Measurements from ENCODE around the gene WDFY4. TPM values are rescaled to one million over a fixed set of nuclear protein-coding genes. Genes with fewer than 3 reads are reported as not detected.

Gene WDFY4
- total RNA-seq, 1 donor from 2014 or later, result 26.5 TPM

DNA sequence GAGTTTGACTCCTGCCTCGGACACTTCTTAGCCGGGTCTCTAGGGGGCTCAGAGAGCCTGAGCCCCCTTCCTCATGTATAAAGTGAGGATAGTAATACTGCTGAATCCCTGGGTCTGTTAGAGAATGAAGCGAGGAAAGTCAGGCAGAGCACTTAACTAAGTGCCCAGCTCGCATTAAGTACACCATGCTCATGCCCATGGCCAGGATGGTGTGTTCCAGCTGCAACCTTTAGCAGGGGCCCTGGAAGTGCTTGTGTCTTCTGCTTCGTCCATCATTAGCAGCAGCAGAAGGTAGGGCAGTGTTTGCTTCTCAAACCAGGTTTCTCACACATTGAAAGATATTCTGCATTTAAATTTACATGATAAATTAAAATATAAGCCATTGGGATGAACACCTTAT is 27.3 kb upstream of the WDFY4 start:
- Histone ChIP-seq H3K27ac (no peak overlapping the region), H3K36me3 (no peaks in the 10 kb centered on the region), H3K27me3 (no peaks in the 10 kb centered on the region), H3K4me1 (peaks cover 8% of the 10 kb centered on the region), H3K4me3 (no peak overlapping the region), H3K9me3 (no peaks in the 10 kb centered on the region)
- TF ChIP-seq, protein P1, sequence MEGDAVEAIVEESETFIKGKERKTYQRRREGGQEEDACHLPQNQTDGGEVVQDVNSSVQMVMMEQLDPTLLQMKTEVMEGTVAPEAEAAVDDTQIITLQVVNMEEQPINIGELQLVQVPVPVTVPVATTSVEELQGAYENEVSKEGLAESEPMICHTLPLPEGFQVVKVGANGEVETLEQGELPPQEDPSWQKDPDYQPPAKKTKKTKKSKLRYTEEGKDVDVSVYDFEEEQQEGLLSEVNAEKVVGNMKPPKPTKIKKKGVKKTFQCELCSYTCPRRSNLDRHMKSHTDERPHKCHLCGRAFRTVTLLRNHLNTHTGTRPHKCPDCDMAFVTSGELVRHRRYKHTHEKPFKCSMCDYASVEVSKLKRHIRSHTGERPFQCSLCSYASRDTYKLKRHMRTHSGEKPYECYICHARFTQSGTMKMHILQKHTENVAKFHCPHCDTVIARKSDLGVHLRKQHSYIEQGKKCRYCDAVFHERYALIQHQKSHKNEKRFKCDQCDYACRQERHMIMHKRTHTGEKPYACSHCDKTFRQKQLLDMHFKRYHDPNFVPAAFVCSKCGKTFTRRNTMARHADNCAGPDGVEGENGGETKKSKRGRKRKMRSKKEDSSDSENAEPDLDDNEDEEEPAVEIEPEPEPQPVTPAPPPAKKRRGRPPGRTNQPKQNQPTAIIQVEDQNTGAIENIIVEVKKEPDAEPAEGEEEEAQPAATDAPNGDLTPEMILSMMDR (IDR thresholded peaks at IDR 0.05), result no peak
- intact Hi-C loops (cut with DNase I), result no loop called here
- ATAC-seq, result no peak
- DNase-seq, result no peak

DNA sequence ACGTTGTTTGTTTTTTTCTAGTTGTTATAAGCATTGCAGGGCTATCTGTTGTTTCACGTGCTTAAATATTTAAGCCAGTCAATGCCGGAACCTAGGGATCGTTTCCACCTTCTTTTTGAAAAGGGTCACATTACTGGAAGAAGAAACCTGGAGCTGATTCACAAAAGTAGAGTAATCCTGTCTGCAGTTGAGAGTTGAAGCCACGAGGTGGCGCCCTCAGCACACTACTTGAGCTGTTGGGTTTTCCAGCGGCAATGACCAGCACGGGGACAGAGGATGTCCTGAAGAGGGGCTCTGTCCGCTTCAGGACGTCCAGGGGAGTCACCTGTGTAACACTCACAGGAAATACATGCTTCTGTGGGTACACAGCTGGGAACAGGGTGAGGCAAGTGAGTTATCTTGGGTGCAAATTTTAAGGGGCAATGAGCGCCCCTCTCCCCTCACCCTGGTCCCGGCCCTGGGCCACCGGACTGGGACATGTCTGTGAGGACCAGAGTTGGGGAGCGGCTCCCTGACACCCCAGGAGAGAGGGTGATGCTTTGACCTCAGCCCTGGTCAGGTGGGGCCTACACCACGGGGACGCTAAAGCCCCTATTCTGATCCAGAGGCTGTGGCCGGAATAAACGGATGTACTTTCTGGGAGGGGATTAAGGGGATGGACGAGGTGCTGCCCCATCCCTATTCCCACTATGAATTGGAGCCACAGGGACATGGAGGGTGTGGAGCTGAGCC is 26.3 kb upstream of the WDFY4 start:
- peak; percentile 52 for ATAC-seq
- peaks cover 8% of the 10 kb centered on the region for H3K4me1 ChIP-seq
- peak; percentile 84 for DNase-seq
- H3K9me3 ChIP-seq, result no peaks in the 10 kb centered on the region
- no peak overlapping the region for H3K27ac ChIP-seq
- no peak overlapping the region for H3K4me3 ChIP-seq
- TF ChIP-seq, protein P1 (IDR thresholded peaks at IDR 0.05), result peak; percentile 91
- H3K27me3 ChIP-seq, result no peaks in the 10 kb centered on the region
- H3K36me3 ChIP-seq, result no peaks in the 10 kb centered on the region
- intact Hi-C loops (cut with DNase I), result no loop called here

- H3K36me3 ChIP-seq, result no peaks in the 10 kb centered on the region
- H3K9me3 ChIP-seq, result no peaks in the 10 kb centered on the region
- peaks cover 8% of the 10 kb centered on the region for H3K4me1 ChIP-seq
- no peak for ATAC-seq
- TF ChIP-seq, protein P1 (IDR thresholded peaks at IDR 0.05), result no peak
- H3K4me3 ChIP-seq, result no peak overlapping the region
- intact Hi-C loops (cut with DNase I), result no loop called here
- H3K27me3 ChIP-seq, result no peaks in the 10 kb centered on the region
- no peak for DNase-seq
- no peak overlapping the region for H3K27ac ChIP-seq
Observed at GRCh38 chr10:48658975-48659269, 25.8 kb upstream of the WDFY4 start.

GRCh38 chr10:48659790-48660189 is 24.9 kb upstream of the WDFY4 start:
- Histone ChIP-seq H3K27ac (no peak overlapping the region), H3K4me1 (peaks cover 8% of the 10 kb centered on the region), H3K36me3 (no peaks in the 10 kb centered on the region), H3K9me3 (no peaks in the 10 kb centered on the region), H3K4me3 (no peak overlapping the region), H3K27me3 (no peaks in the 10 kb centered on the region)
- TF ChIP-seq, protein P1 (IDR thresholded peaks at IDR 0.05), result no peak
- no peak for ATAC-seq
- intact Hi-C loops (cut with DNase I), result no loop called here
- no peak for DNase-seq

GRCh38 chr10:48661441-48661840 is 23.2 kb upstream of the WDFY4 start:
- intact Hi-C loops (cut with DNase I), result no loop called here
- DNase-seq, result no peak
- Histone ChIP-seq H3K36me3 (no peaks in the 10 kb centered on the region), H3K9me3 (no peaks in the 10 kb centered on the region), H3K4me1 (peaks cover 3% of the 10 kb centered on the region), H3K27me3 (no peaks in the 10 kb centered on the region), H3K27ac (no peak overlapping the region), H3K4me3 (no peak overlapping the region)
- no peak for ATAC-seq
- TF ChIP-seq, protein P1 (IDR thresholded peaks at IDR 0.05), result no peak

Measured in upper lobe of right lung (tissue), 1 donor.